Cardiac muscle cell (in vitro differentiated cells and primary cell): ENCODE results near the gene LYRM7. TPM values are rescaled to one million over a fixed set of nuclear protein-coding genes. Genes with fewer than 3 reads are reported as not detected.
"Not testable (repeated sequence)": the region's sequence is repeated elsewhere in the genome, so short reads cannot be mapped to it uniquely, and the experiment has no call there.

Experiments
- DNase-seq, 2 donors: peaks; one replicate each; pipeline versions ENCODE4 v3.0.0 to v3.0.0-alpha.2; 2010 to 2017; ENCODE audit warnings: low read depth in 1 of 2, low spot score in 1 of 2
- H3K27ac ChIP-seq: fragments of 200-600 bp; sonication (generic); 2 replicates; pipeline ENCODE4 v1.5.1; 2016
- H3K27me3 ChIP-seq: fragments of 200-600 bp; sonication (generic); 2 replicates; pipeline ENCODE4 v1.6.0; 2016; ENCODE audit warnings: control low read depth
- H3K36me3 ChIP-seq: fragments of 200-600 bp; sonication (generic); 2 replicates; pipeline ENCODE4 v1.5.1; 2016; ENCODE audit warnings: control low read depth
- H3K4me1 ChIP-seq: fragments of 200-600 bp; sonication (generic); 2 replicates; pipeline ENCODE4 v1.8.1; 2017; ENCODE audit warnings: low read depth, mild to moderate bottlenecking, mixed run types
- H3K4me3 ChIP-seq: fragments of 200-600 bp; sonication (generic); 2 replicates; pipeline ENCODE4 v1.5.1; 2016; ENCODE audit warnings: mild to moderate bottlenecking
- H3K9me3 ChIP-seq: fragments of 200-600 bp; sonication (generic); 2 replicates; pipeline ENCODE4 v1.5.1; 2017; ENCODE audit warnings: low read depth, mild to moderate bottlenecking, control low read depth
- polyA plus RNA-seq: library from polyadenylated mRNA; unstranded; fragments of >200 nt; fragmentation: Nextera tagmentation; extraction: Ambion mirVana; gene quantifications from 2 replicates; pipeline ENCODE4 v1.2.1, GENCODE V29; 2016
- total RNA-seq: library from RNA; depleted of rRNA; stranded (reverse); fragments of >200 nt; gene quantifications from 2 replicates; pipeline ENCODE4 v1.2.3, GENCODE V29; 2016
- TF ChIP-seq, protein P1 (sequence below): IDR thresholded peaks from 2 replicates; pipeline ENCODE4 v1.5.1; 2012; ENCODE audit warnings: low read depth, mild to moderate bottlenecking, low read length

Gene LYRM7
- total and polyA plus RNA-seq, 2 experiments from 2014 or later, result 7.1 to 25.5 TPM

DNA sequence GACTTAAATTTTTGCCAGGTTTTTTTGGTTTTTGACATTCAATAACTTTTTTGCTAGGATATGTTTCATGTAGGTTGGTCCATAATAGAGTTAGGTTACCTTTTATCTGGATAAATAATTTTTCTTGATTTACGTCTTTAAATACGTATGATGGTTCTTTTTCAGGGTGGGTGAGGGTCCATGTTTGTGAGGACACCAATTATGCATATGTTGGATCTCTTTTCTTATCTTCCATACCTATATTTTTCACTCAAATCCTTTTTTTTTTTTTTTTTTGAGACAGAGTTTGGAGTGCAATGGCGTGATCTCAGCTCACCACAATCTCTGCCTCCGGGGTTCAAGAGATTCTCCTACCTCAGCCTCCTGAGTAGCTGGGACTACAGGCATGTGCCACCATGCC lies 75.8 kb downstream of the LYRM7 start:
- Histone ChIP-seq H3K27ac (no peak overlapping the region), H3K36me3 (no peaks in the 10 kb centered on the region), H3K9me3 (no peaks in the 10 kb centered on the region), H3K27me3 (no peaks in the 10 kb centered on the region), H3K4me3 (no peak overlapping the region), H3K4me1 (no peaks in the 10 kb centered on the region)
- TF ChIP-seq, protein P1, sequence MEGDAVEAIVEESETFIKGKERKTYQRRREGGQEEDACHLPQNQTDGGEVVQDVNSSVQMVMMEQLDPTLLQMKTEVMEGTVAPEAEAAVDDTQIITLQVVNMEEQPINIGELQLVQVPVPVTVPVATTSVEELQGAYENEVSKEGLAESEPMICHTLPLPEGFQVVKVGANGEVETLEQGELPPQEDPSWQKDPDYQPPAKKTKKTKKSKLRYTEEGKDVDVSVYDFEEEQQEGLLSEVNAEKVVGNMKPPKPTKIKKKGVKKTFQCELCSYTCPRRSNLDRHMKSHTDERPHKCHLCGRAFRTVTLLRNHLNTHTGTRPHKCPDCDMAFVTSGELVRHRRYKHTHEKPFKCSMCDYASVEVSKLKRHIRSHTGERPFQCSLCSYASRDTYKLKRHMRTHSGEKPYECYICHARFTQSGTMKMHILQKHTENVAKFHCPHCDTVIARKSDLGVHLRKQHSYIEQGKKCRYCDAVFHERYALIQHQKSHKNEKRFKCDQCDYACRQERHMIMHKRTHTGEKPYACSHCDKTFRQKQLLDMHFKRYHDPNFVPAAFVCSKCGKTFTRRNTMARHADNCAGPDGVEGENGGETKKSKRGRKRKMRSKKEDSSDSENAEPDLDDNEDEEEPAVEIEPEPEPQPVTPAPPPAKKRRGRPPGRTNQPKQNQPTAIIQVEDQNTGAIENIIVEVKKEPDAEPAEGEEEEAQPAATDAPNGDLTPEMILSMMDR, result no peak
- DNase-seq, result no peak

DNA sequence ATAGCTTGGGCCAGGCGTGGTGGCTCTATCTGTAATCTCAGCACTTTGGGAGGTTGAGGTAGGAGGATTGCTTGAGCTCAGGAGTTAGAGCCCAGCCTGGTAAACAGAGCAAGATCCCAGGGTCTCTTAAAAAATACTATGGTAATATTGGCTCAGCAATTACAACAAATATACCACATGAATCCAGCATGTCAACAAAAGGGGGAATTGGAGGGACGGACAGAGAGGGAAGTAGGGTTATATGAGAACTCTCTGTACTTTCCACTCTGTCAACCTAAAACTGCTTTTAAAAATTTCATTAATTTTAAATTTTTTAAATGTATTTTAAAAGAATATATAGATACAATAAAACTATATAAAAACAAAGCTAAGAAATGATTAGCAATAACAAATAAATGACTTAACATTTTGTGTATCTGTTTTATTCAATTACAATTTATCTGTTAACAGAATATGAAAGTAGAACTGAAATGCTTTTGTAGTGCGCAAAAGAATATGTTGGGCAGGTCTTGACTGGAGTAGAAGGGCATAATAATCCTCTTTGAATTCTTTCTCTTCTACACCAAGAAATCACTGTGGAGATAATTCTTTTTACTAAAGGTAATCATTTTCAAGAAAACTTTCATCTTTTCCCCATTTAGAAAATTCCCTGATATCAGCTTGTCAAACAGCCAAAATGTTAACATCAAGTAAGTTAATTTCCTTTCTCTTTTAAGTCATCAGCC lies 80.2 kb downstream of the LYRM7 start:
- TF ChIP-seq, protein P1, result no peak
- H3K27ac ChIP-seq, result no peak overlapping the region
- H3K9me3 ChIP-seq, result no peaks in the 10 kb centered on the region
- no peaks in the 10 kb centered on the region for H3K27me3 ChIP-seq
- no peak overlapping the region for H3K4me3 ChIP-seq
- DNase-seq, result no peak
- no peaks in the 10 kb centered on the region for H3K4me1 ChIP-seq
- no peaks in the 10 kb centered on the region for H3K36me3 ChIP-seq

DNA sequence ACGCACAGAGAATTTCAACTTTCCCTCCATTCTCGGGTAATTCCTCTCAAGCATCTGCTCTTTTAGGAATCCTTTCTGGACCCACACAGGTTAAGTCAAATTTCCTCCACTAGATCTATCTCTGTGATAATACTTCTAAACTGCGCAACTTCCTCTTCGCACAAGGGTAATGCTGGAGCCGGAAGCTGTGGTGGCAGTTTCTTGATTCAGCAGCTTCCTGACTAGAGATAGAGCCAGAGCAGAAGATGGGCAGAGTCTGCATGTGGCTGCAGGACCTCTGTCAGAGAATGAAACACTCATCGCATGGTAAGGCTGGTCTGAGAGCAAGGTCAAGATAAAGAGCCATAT lies 82.1 kb downstream of the LYRM7 start:
- Histone ChIP-seq H3K9me3 (no peaks in the 10 kb centered on the region), H3K4me3 (no peak overlapping the region), H3K27me3 (no peaks in the 10 kb centered on the region), H3K27ac (no peak overlapping the region), H3K36me3 (no peaks in the 10 kb centered on the region), H3K4me1 (no peaks in the 10 kb centered on the region)
- TF ChIP-seq, protein P1, result no peak
- peak in 1 of 2 donors; percentile 36 for DNase-seq

DNA sequence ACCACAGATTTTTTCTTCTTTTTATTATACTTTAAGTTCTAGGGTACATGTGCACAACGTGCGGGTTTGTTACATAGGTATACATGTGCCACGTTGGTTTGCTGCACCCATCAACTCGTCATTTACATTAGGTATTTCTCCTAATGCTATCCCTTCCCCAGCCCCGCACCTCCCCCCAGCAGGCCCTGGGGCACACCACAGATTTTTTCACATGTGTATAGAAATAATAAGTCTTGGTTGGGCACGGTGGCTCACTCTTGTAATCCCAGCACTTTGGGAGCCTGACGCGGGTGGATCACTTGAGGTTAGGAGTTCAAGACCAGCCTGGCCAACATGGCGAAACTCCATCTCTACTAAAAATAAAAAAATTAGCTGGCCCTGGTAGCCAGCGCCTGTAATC lies 83.3 kb downstream of the LYRM7 start:
- not testable (repeated sequence) for H3K27me3 ChIP-seq, H3K36me3 ChIP-seq, H3K4me1 ChIP-seq, DNase-seq, H3K27ac ChIP-seq, H3K9me3 ChIP-seq, H3K4me3 ChIP-seq

DNA sequence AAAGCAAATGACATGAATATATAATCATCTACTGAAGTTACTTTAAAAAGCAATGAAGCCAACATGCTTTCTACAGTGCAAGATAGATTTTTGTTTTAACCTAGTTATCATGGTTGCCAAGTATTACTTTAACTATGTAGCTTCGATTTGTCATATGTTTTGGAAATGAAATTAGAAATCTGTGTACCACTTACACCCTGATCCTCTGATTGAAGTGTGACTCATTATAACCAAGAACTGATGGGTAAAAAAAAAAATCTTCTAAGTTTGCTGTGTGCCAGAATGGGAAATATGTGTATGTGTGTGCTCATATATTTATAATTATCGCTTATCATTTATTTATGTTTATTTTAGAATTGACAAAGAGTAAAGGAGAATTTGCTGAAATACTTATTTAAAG lies 84.0 kb downstream of the LYRM7 start:
- H3K4me1 ChIP-seq, result no peaks in the 10 kb centered on the region
- TF ChIP-seq, protein P1, result no peak
- DNase-seq, result no peak
- no peaks in the 10 kb centered on the region for H3K9me3 ChIP-seq
- no peaks in the 10 kb centered on the region for H3K27me3 ChIP-seq
- H3K4me3 ChIP-seq, result no peak overlapping the region
- no peak overlapping the region for H3K27ac ChIP-seq
- H3K36me3 ChIP-seq, result no peaks in the 10 kb centered on the region

Other genes starting within 250 kb of the LYRM7 start
- 125 and 145 TPM in 2 replicates for gene HINT1, start 5.7 kb upstream of the LYRM7 start, total RNA-seq
- 456 and 460 TPM in 2 replicates for gene HINT1, start 5.7 kb upstream of the LYRM7 start, polyA plus RNA-seq
- 14.1 and 15.2 TPM in 2 replicates for gene CDC42SE2, start 93.1 kb downstream of the LYRM7 start, total RNA-seq
- gene CDC42SE2, start 93.1 kb downstream of the LYRM7 start, polyA plus RNA-seq, result 24.1 and 26.5 TPM in 2 replicates